Astrocyte (in vitro differentiated cells and primary cell): Measurements from ENCODE around the gene TMEM94. TPM values are rescaled to one million over a fixed set of nuclear protein-coding genes. Genes with fewer than 3 reads are reported as not detected.

Source experiments
- DNase-seq: peaks from one replicate; pipeline ENCODE4 v3.0.0-alpha.2; 2010; ENCODE audit warnings: low read depth
- FAIRE-seq: peaks from 2 replicates; lab custom pipeline; 2011; peaks lifted over from hg19 to GRCh38; lab: Jason Lieb, UNC
- H2AFZ ChIP-seq: 2 replicates; pipeline ENCODE4 v1.6.0; 2012; ENCODE audit warnings: low read depth, low read length, inconsistent platforms
- H3K27ac ChIP-seq: 2 replicates; pipeline ENCODE4 v1.5.1; 2011; ENCODE audit warnings: low read depth, low read length, inconsistent platforms
- H3K27me3 ChIP-seq: 2 replicates; pipeline ENCODE4 v1.6.0; 2011; ENCODE audit warnings: low read length, inconsistent platforms; ENCODE audit not compliant: insufficient read depth
- H3K36me3 ChIP-seq: 2 replicates; pipeline ENCODE4 v1.5.1; 2011; ENCODE audit warnings: low read length, inconsistent platforms; ENCODE audit not compliant: insufficient read depth
- H3K4me1 ChIP-seq: 2 replicates; pipeline ENCODE4 v1.5.1; 2011; ENCODE audit warnings: low read length, inconsistent platforms; ENCODE audit not compliant: insufficient read depth
- H3K4me2 ChIP-seq: 2 replicates; pipeline ENCODE4 v1.6.0; 2012; ENCODE audit warnings: low read length, inconsistent platforms
- H3K4me3 ChIP-seq: 2 replicates; pipeline ENCODE4 v1.5.1; 2011; ENCODE audit warnings: low read depth, mild to moderate bottlenecking, low read length, inconsistent platforms; ENCODE audit not compliant: insufficient read depth
- H3K79me2 ChIP-seq: 2 replicates; pipeline ENCODE4 v1.6.0; 2012; ENCODE audit warnings: mild to moderate bottlenecking, low read length, inconsistent platforms; ENCODE audit not compliant: insufficient read depth
- H3K9ac ChIP-seq: 2 replicates; pipeline ENCODE4 v1.6.0; 2012; ENCODE audit warnings: mild to moderate bottlenecking, low read length, inconsistent platforms
- H3K9me3 ChIP-seq: 2 replicates; pipeline ENCODE4 v1.5.1; 2012; ENCODE audit warnings: low read depth, mild to moderate bottlenecking, low read length, inconsistent platforms; ENCODE audit not compliant: insufficient read depth
- H4K20me1 ChIP-seq: 2 replicates; pipeline ENCODE4 v1.6.0; 2012; ENCODE audit warnings: low read length, inconsistent platforms; ENCODE audit not compliant: insufficient read depth
- H3K27ac Mint-ChIP-seq: one replicate; pipeline ENCODE4 v1.8.0; 2021; ENCODE audit warnings: mild to moderate bottlenecking, mixed read lengths; ENCODE audit not compliant: unreplicated experiment
- H3K27me3 Mint-ChIP-seq: one replicate; pipeline ENCODE4 v1.8.0; 2021; ENCODE audit warnings: low read depth, mixed read lengths; ENCODE audit not compliant: unreplicated experiment
- H3K36me3 Mint-ChIP-seq: one replicate; pipeline ENCODE4 v1.8.0; 2021; ENCODE audit warnings: low read depth, mixed read lengths; ENCODE audit not compliant: unreplicated experiment
- H3K4me1 Mint-ChIP-seq: one replicate; pipeline ENCODE4 v1.8.0; 2021; ENCODE audit warnings: low read depth, mixed read lengths; ENCODE audit not compliant: unreplicated experiment
- H3K4me3 Mint-ChIP-seq: one replicate; pipeline ENCODE4 v1.8.0; 2021; ENCODE audit warnings: mild to moderate bottlenecking, moderate library complexity, mixed read lengths; ENCODE audit not compliant: unreplicated experiment
- H3K9me3 Mint-ChIP-seq: one replicate; pipeline ENCODE4 v1.8.0; 2021; ENCODE audit warnings: mild to moderate bottlenecking, mixed read lengths; ENCODE audit not compliant: unreplicated experiment
- CTCF ChIP-seq: IDR thresholded peaks from 2 replicates; pipeline ENCODE4 v1.5.1; 2011; ENCODE audit warnings: low read depth, mild to moderate bottlenecking, inconsistent platforms, low read length, moderate library complexity; ENCODE audit not compliant: insufficient read depth
- EZH2 ChIP-seq: IDR thresholded peaks from 2 replicates; pipeline ENCODE4 v1.6.1; 2012; ENCODE audit warnings: mild to moderate bottlenecking, low read length, inconsistent platforms; ENCODE audit not compliant: insufficient read depth
- total RNA-seq: library from RNA; stranded (reverse); gene quantifications from 2 replicates; pipeline ENCODE4 v1.2.1, GENCODE V29; 2021

The TMEM94 gene
- total RNA-seq, 1 donor from 2014 or later: 52.4 TPM

- no peaks in the 10 kb centered on the region for H3K4me1 ChIP-seq
- no peak overlapping the region for H3K9ac ChIP-seq
- H3K36me3 ChIP-seq: peaks cover 2% of the 10 kb centered on the region
- DNase-seq (no peak), FAIRE-seq (no peak)
- H3K79me2 ChIP-seq: no peaks in the 10 kb centered on the region
- no peak overlapping the region for H3K4me3 Mint-ChIP-seq
- no peaks in the 10 kb centered on the region for H4K20me1 ChIP-seq
- H3K4me3 ChIP-seq: no peak overlapping the region
- no peak overlapping the region for H3K27ac ChIP-seq
- H2AFZ ChIP-seq: no peak overlapping the region
- no peaks in the 10 kb centered on the region for H3K4me1 Mint-ChIP-seq
- TF ChIP-seq CTCF: no peak
- H3K9me3 Mint-ChIP-seq: no peaks in the 10 kb centered on the region
- no peaks in the 10 kb centered on the region for H3K27me3 ChIP-seq
- peaks cover 11% of the 10 kb centered on the region for H3K36me3 Mint-ChIP-seq
- H3K27me3 Mint-ChIP-seq: no peaks in the 10 kb centered on the region
- H3K9me3 ChIP-seq: no peaks in the 10 kb centered on the region
- H3K27ac Mint-ChIP-seq: no peak overlapping the region
- no peak overlapping the region for H3K4me2 ChIP-seq
Observed at GRCh38 chr17:75501378-75502071, 45.1 kb downstream of the TMEM94 start.

GRCh38 chr17:75502072-75502720, 45.8 kb downstream of the TMEM94 start:
- TF ChIP-seq CTCF (no peak), EZH2 (no peak)
- H2AFZ ChIP-seq: no peak overlapping the region
- H3K27me3 ChIP-seq: no peaks in the 10 kb centered on the region
- no peak overlapping the region for H3K9ac ChIP-seq
- H3K9me3 Mint-ChIP-seq: no peaks in the 10 kb centered on the region
- no peaks in the 10 kb centered on the region for H3K79me2 ChIP-seq
- H3K36me3 ChIP-seq: no peaks in the 10 kb centered on the region
- H3K4me1 Mint-ChIP-seq: no peaks in the 10 kb centered on the region
- FAIRE-seq: no peak
- H3K27me3 Mint-ChIP-seq: no peaks in the 10 kb centered on the region
- H3K27ac Mint-ChIP-seq: no peak overlapping the region
- H3K4me3 Mint-ChIP-seq: no peak overlapping the region
- no peaks in the 10 kb centered on the region for H3K9me3 ChIP-seq
- H3K4me2 ChIP-seq: no peak overlapping the region
- no peak overlapping the region for H3K27ac ChIP-seq
- H3K4me3 ChIP-seq: no peak overlapping the region
- peaks cover 8% of the 10 kb centered on the region for H3K36me3 Mint-ChIP-seq
- H4K20me1 ChIP-seq: no peaks in the 10 kb centered on the region
- no peak for DNase-seq
- H3K4me1 ChIP-seq: no peaks in the 10 kb centered on the region
